GM23338 (cell line): Measurements from ENCODE around the gene IL1RL1. TPM values are rescaled to one million over a fixed set of nuclear protein-coding genes. Genes with fewer than 3 reads are reported as not detected.

Source experiments
- ATAC-seq: fragments of 200-7000 bp; cut with Tn5 transposase; 3 replicates; pipeline ENCODE4 v1.9.1; 2020
- DNase-seq: peaks from one replicate; pipeline ENCODE4 v3.0.0-alpha.2; 2015; ENCODE audit warnings: low spot score
- H2AFZ ChIP-seq: fragments of 200-600 bp; sonication (generic); 2 replicates; pipeline ENCODE4 v1.8.0; 2016; ENCODE audit warnings: antibody characterized with exemption, mild to moderate bottlenecking, moderate library complexity
- H3F3A ChIP-seq: fragments of 200-600 bp; sonication (generic); replicated peaks from 2 replicates; pipeline ENCODE4 v1.8.0; 2017; ENCODE audit warnings: antibody characterized with exemption, mixed run types, low read depth
- H3K27ac ChIP-seq: fragments of 200-600 bp; sonication (generic); 2 replicates; pipeline ENCODE4 v1.6.1; 2016; ENCODE audit warnings: low read depth
- H3K27me3 ChIP-seq: fragments of 200-600 bp; sonication (generic); 2 replicates; pipeline ENCODE4 v1.8.0; 2016; ENCODE audit warnings: mild to moderate bottlenecking, mixed run types, moderate library complexity; ENCODE audit not compliant: insufficient read depth
- H3K36me3 ChIP-seq: fragments of 200-600 bp; sonication (generic); 2 replicates; pipeline ENCODE4 v1.8.0; 2016; ENCODE audit warnings: mild to moderate bottlenecking; ENCODE audit not compliant: insufficient read depth
- H3K4me1 ChIP-seq: fragments of 200-600 bp; sonication (generic); 2 replicates; pipeline ENCODE4 v1.8.0; 2016; ENCODE audit warnings: mild to moderate bottlenecking, moderate library complexity; ENCODE audit not compliant: insufficient read depth
- H3K4me2 ChIP-seq: fragments of 200-600 bp; sonication (generic); 2 replicates; pipeline ENCODE4 v1.7.1; 2017; ENCODE audit warnings: mixed run types
- H3K4me3 ChIP-seq: fragments of 200-600 bp; sonication (generic); 2 replicates; pipeline ENCODE4 v1.6.1; 2016; ENCODE audit warnings: mixed run types
- H3K79me2 ChIP-seq: fragments of 200-600 bp; sonication (generic); replicated peaks from 2 replicates; pipeline ENCODE4 v1.8.0; 2017; ENCODE audit warnings: mild to moderate bottlenecking; ENCODE audit not compliant: insufficient read depth
- H3K9me2 ChIP-seq: fragments of 200-600 bp; sonication (generic); 2 replicates; pipeline ENCODE4 v1.8.0; 2017; ENCODE audit not compliant: insufficient read depth
- H4K20me1 ChIP-seq: fragments of 200-600 bp; sonication (generic); replicated peaks from 2 replicates; pipeline ENCODE4 v1.8.0; 2017; ENCODE audit warnings: mild to moderate bottlenecking; ENCODE audit not compliant: insufficient read depth
- H3K27ac Mint-ChIP-seq: 2 replicates; pipeline ENCODE4 v1.8.0; 2020; ENCODE audit warnings: inconsistent platforms, mild to moderate bottlenecking, moderate library complexity, mixed read lengths
- H3K27me3 Mint-ChIP-seq: 3 replicates; pipeline ENCODE4 v1.8.0; 2022; ENCODE audit warnings: low read depth, mild to moderate bottlenecking, moderate library complexity, mixed read lengths, inconsistent platforms; ENCODE audit not compliant: insufficient read depth, poor library complexity
- H3K36me3 Mint-ChIP-seq: 3 replicates; pipeline ENCODE4 v1.8.0; 2021; ENCODE audit warnings: low read depth, mild to moderate bottlenecking, inconsistent platforms, moderate library complexity, mixed read lengths
- H3K4me1 Mint-ChIP-seq: 3 replicates; pipeline ENCODE4 v1.8.0; 2020; ENCODE audit warnings: mild to moderate bottlenecking, inconsistent platforms, mixed read lengths
- H3K4me3 Mint-ChIP-seq: 3 replicates; pipeline ENCODE4 v1.8.0; 2021; ENCODE audit warnings: moderate library complexity, mild to moderate bottlenecking, inconsistent platforms, mixed read lengths
- H3K9me3 Mint-ChIP-seq: 3 replicates; pipeline ENCODE4 v1.8.0; 2020; ENCODE audit warnings: moderate library complexity, mild to moderate bottlenecking, inconsistent platforms, mixed read lengths
- EZH2phosphoT487 ChIP-seq: fragments of 200-600 bp; sonication (generic); IDR thresholded peaks from one replicate; pipeline ENCODE4 v1.8.1; 2018; ENCODE audit warnings: antibody characterized with exemption; ENCODE audit not compliant: unreplicated experiment
- ZNF114 ChIP-seq: fragments of 250-450 bp; sonication (Bioruptor Pico); IDR thresholded peaks from 2 replicates; pipeline ENCODE4 v1.5.0; 2020; ENCODE audit warnings: mild to moderate bottlenecking, moderate library complexity
- polyA plus RNA-seq: library from polyadenylated mRNA; unstranded; fragments of >200 nt; fragmentation: Nextera tagmentation; extraction: Ambion mirVana; gene quantifications from 2 replicates; pipeline ENCODE4 v1.2.1, GENCODE V29; 2016
- total RNA-seq: library from RNA; depleted of rRNA; stranded (reverse); fragments of >200 nt; shearing (Covaris generic); gene quantifications from 2 replicates; pipeline ENCODE4 v1.2.3, GENCODE V29; 2014
- TF ChIP-seq, protein P1 (sequence below): fragments of 250-450 bp; sonication (Bioruptor Pico); IDR thresholded peaks from 2 replicates; pipeline ENCODE4 v1.5.0; 2020; ENCODE audit warnings: mild to moderate bottlenecking, moderate library complexity
- TF ChIP-seq, protein P2 (sequence below), 2 experiments: fragments of 200-600 bp in 1 of 2; sonication (generic) in 1 of 2; conservative IDR thresholded peaks; 2 replicates each; pipeline versions ENCODE4 v1.5.1 to v1.6.1; 2016 to 2017; ENCODE audit warnings: antibody characterized with exemption in 2 of 2, low read depth in 2 of 2, mild to moderate bottlenecking in 2 of 2, moderate library complexity in 1 of 2

IL1RL1 gene
- total and polyA plus RNA-seq, 2 experiments from 2014 or later, result not detected

DNA sequence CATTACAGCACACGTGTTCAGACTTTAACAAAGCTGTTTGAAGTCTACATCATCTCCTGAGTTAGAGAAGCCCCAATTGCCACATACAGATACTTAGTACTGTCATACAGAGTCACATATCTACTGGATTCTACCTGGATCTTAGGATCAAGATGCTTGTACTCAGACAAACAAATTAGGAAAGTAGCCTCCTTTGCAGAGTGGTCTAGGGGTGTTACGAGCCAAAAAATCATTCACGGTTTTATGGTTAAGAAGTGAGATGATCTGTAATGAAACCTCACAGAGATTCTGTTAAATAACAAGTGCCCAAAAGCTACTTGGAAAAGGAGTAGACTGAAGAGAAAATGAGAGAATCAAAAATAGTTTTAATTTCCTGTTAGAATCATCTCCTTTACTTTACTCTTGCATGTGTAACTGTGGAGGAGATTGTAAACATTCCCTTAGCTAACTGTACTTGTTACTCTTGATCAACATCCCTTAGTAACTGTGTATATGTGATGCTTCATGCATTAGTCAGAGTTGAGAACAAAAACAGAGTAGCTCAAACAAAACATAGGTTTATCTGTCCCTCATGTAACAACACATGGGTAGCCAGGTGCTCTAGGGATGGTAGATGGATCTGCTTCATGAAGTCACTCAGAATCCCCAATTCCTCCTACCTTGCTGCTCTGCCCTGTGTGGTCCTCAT, 16.4 kb upstream of the IL1RL1 start (continued):
- TF ChIP-seq, protein P1, sequence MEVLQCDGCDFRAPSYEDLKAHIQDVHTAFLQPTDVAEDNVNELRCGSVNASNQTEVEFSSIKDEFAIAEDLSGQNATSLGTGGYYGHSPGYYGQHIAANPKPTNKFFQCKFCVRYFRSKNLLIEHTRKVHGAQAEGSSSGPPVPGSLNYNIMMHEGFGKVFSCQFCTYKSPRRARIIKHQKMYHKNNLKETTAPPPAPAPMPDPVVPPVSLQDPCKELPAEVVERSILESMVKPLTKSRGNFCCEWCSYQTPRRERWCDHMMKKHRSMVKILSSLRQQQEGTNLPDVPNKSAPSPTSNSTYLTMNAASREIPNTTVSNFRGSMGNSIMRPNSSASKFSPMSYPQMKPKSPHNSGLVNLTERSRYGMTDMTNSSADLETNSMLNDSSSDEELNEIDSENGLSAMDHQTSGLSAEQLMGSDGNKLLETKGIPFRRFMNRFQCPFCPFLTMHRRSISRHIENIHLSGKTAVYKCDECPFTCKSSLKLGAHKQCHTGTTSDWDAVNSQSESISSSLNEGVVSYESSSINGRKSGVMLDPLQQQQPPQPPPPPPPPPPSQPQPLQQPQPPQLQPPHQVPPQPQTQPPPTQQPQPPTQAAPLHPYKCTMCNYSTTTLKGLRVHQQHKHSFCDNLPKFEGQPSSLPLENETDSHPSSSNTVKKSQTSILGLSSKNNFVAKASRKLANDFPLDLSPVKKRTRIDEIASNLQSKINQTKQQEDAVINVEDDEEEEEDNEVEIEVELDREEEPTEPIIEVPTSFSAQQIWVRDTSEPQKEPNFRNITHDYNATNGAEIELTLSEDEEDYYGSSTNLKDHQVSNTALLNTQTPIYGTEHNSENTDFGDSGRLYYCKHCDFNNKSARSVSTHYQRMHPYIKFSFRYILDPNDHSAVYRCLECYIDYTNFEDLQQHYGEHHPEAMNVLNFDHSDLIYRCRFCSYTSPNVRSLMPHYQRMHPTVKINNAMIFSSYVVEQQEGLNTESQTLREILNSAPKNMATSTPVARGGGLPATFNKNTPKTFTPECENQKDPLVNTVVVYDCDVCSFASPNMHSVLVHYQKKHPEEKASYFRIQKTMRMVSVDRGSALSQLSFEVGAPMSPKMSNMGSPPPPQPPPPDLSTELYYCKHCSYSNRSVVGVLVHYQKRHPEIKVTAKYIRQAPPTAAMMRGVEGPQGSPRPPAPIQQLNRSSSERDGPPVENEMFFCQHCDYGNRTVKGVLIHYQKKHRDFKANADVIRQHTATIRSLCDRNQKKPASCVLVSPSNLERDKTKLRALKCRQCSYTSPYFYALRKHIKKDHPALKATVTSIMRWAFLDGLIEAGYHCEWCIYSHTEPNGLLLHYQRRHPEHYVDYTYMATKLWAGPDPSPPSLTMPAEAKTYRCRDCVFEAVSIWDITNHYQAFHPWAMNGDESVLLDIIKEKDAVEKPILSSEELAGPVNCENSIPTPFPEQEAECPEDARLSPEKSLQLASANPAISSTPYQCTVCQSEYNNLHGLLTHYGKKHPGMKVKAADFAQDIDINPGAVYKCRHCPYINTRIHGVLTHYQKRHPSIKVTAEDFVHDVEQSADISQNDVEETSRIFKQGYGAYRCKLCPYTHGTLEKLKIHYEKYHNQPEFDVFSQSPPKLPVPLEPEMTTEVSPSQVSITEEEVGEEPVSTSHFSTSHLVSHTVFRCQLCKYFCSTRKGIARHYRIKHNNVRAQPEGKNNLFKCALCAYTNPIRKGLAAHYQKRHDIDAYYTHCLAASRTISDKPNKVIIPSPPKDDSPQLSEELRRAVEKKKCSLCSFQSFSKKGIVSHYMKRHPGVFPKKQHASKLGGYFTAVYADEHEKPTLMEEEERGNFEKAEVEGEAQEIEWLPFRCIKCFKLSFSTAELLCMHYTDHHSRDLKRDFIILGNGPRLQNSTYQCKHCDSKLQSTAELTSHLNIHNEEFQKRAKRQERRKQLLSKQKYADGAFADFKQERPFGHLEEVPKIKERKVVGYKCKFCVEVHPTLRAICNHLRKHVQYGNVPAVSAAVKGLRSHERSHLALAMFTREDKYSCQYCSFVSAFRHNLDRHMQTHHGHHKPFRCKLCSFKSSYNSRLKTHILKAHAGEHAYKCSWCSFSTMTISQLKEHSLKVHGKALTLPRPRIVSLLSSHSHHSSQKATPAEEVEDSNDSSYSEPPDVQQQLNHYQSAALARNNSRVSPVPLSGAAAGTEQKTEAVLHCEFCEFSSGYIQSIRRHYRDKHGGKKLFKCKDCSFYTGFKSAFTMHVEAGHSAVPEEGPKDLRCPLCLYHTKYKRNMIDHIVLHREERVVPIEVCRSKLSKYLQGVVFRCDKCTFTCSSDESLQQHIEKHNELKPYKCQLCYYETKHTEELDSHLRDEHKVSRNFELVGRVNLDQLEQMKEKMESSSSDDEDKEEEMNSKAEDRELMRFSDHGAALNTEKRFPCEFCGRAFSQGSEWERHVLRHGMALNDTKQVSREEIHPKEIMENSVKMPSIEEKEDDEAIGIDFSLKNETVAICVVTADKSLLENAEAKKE (CRISPR knock-in tag), result no peak
- TF ChIP-seq, protein P2, sequence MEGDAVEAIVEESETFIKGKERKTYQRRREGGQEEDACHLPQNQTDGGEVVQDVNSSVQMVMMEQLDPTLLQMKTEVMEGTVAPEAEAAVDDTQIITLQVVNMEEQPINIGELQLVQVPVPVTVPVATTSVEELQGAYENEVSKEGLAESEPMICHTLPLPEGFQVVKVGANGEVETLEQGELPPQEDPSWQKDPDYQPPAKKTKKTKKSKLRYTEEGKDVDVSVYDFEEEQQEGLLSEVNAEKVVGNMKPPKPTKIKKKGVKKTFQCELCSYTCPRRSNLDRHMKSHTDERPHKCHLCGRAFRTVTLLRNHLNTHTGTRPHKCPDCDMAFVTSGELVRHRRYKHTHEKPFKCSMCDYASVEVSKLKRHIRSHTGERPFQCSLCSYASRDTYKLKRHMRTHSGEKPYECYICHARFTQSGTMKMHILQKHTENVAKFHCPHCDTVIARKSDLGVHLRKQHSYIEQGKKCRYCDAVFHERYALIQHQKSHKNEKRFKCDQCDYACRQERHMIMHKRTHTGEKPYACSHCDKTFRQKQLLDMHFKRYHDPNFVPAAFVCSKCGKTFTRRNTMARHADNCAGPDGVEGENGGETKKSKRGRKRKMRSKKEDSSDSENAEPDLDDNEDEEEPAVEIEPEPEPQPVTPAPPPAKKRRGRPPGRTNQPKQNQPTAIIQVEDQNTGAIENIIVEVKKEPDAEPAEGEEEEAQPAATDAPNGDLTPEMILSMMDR (conservative IDR thresholded peaks at IDR 0.05; ENCODE audit: low read depth in 2 of 2), result no peak
- TF ChIP-seq EZH2phosphoT487, result no peak

DNA sequence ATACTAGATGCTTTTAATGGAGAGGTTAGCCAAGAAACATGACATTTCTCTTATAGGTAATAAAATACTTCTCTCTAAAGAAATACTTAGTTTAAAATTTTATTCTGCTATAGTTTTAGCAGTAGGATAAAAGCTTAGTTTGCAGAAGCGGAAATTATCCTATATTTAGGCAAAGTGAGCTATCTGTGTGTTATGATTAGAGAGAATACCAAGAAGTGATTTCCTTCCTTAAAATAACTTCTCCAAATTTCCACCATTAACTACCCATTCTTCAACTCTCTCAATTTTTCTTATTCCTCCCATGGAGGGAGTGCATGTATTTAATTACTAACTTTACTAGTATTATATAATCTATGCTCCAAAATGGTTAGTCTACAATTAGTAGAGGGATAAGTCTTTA, 15.8 kb upstream of the IL1RL1 start:
- H3K36me3 Mint-ChIP-seq, result no peaks in the 10 kb centered on the region
- Histone ChIP-seq H3F3A (no peaks in the 10 kb centered on the region), H3K79me2 (no peaks in the 10 kb centered on the region), H3K4me2 (no peak overlapping the region), H3K9me2 (0 out of 2 replicates have a peak, but pooled peaks cover 4% of the 10 kb centered on the region), H3K4me3 (no peak overlapping the region), H3K4me1 (0 out of 2 replicates have a peak, but pooled peaks cover 3% of the 10 kb centered on the region), H4K20me1 (no peaks in the 10 kb centered on the region), H3K36me3 (no peaks in the 10 kb centered on the region), H2AFZ (no peak overlapping the region), H3K27me3 (no peaks in the 10 kb centered on the region), H3K27ac (no peak overlapping the region)
- no peak overlapping the region for H3K4me3 Mint-ChIP-seq
- H3K4me1 Mint-ChIP-seq, result no peaks in the 10 kb centered on the region
- DNase-seq, result no peak
- no peak for ATAC-seq
- H3K9me3 Mint-ChIP-seq, result no peaks in the 10 kb centered on the region
- no peak overlapping the region for H3K27ac Mint-ChIP-seq
- H3K27me3 Mint-ChIP-seq, result no peaks in the 10 kb centered on the region
- TF ChIP-seq, protein P1 (CRISPR knock-in tag), result no peak
- no peak for TF ChIP-seq ZNF114 (CRISPR knock-in tag)
